AG04449 (cell line): ENCODE results near the gene ACTN3.

Experiments
- CTCF ChIA-PET: fragments of 350-600 bp; formaldehyde crosslinking; extraction: SDS; loops from one replicate; lab custom pipeline; 2021; ENCODE audit warnings: antibody characterized with exemption; lab: Yijun Ruan, JAX
- POLR2A ChIA-PET: fragments of 400-600, 350-600 bp; formaldehyde crosslinking; extraction: SDS; loops from one replicate; lab custom pipeline; 2020; ENCODE audit warnings: antibody characterized with exemption, inconsistent platforms; lab: Yijun Ruan, JAX
- DNase-seq: peaks from one replicate; pipeline ENCODE4 v3.0.0-alpha.2; 2010; ENCODE audit warnings: low read depth, low spot score
- H3K4me3 ChIP-seq: 2 replicates; pipeline ENCODE4 v1.5.1; 2011; ENCODE audit warnings: low read depth, mild to moderate bottlenecking, control low read depth, low read length
- CTCF ChIP-seq: IDR thresholded peaks from one replicate; pipeline ENCODE4 v1.5.1; 2011; ENCODE audit warnings: mild to moderate bottlenecking, moderate library complexity, low read length, control low read depth, inconsistent platforms; ENCODE audit not compliant: insufficient read depth; ENCODE audit errors: missing control alignments

Gene ACTN3

GRCh38 chr11:66555416-66555815 is 8.7 kb downstream of the ACTN3 start:
- H3K4me3 ChIP-seq: no peak overlapping the region
- no peak for TF ChIP-seq CTCF
- no peak for DNase-seq
- CTCF ChIA-PET: interaction anchor here (1.2 kb wide), 1 partner anchor 14 kb away, joined by 3 read pairs; no protein-coding TSS in a partner anchor
- POLR2A ChIA-PET: no interaction called here

- POLR2A ChIA-PET: no interaction called here
Measured at GRCh38 chr11:66556086-66556485, 9.4 kb downstream of the ACTN3 start.

GRCh38 chr11:66557733-66558326 is 11.1 kb downstream of the ACTN3 start:
- TF ChIP-seq CTCF: no peak
- POLR2A ChIA-PET: no interaction called here
- DNase-seq: no peak
- no peak overlapping the region for H3K4me3 ChIP-seq
- CTCF ChIA-PET: no interaction called here

More at GRCh38 chr11:66556086-66556485, 9.4 kb downstream of the ACTN3 start:
- no peak for DNase-seq
- no peak overlapping the region for H3K4me3 ChIP-seq
- CTCF ChIA-PET: no interaction called here
- TF ChIP-seq CTCF: no peak

DNA sequence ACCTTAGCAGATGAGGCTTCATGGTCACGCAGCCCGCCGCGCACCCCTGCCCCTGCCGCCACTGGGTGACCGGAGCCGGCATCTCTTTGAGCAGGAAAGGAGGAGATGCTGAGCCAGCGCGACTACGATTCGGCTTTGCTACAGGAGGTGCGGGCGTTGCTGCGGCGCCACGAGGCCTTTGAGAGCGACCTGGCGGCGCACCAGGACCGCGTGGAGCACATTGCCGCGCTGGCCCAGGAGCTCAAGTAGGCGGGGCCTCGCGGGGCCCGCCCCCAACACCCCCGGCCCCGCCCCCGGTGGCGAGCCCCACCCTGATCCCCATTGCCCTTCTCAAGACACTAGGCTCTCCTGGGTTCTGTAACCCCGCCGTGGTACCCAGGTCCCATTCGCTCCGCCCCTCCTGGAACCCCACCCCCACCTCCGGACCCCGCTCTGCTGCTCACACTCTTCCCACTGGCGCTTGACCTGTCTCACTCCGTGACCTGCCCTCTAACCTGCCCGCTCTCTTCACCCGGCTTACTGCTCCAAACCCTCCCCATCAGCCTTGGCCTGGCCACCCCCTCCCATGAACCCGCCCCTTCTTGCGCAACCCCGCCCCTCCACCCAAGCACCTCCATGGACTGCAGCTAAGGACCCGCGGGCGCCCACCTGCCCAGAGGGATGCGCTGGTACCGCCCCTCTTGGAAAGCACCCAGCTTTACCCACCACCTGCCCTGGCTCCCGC is 12.6 kb downstream of the ACTN3 start:
- no peak overlapping the region; the same call in 1 of the 2 replicates for H3K4me3 ChIP-seq
- no peak for DNase-seq
- TF ChIP-seq CTCF: no peak
- POLR2A ChIA-PET: no interaction called here
- CTCF ChIA-PET: interaction anchor here (3.3 kb wide), 1 partner anchor 20 kb away, joined by 11 read pairs; no protein-coding TSS in a partner anchor

DNA sequence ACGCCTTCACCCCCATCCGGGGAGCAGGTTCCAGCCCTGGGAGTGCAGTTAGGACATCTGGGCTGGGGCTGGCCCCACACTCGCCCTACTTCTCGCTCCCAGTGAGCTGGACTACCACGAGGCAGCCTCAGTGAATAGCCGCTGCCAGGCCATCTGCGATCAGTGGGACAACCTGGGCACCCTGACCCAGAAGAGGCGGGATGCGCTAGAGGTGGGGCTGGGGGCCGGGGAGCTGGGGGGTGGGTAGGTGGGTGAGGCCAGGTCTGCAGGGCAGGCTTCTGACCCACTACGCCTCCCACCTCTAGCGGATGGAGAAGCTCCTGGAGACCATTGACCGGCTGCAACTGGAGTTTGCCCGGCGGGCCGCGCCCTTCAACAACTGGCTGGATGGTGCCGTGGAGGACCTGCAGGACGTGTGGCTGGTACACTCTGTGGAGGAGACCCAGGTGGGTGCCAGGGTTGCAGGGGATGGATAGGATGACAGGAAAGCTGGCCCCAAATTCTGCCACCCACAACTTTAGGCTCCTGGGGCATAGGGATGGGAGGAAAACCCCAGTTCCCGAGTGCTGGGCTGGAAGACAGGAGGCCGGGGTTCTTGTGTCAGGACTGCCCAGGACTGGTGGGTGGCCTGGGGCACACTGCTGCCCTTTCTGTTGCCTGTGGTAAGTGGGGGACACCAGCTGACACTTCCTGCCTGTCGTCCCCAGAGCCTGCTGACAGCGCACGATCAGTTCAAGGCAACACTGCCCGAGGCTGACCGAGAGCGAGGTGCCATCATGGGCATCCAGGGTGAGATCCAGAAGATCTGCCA is 13.4 kb downstream of the ACTN3 start:
- ChIA-PET CTCF (interaction anchor here (1.2 to 3.3 kb wide), 3 partner anchors 18 to 81 kb away, joined by 3 to 11 read pairs (median 4); no protein-coding TSS in a partner anchor), POLR2A (no interaction called here)
- H3K4me3 ChIP-seq: no peak overlapping the region
- TF ChIP-seq CTCF: no peak
- no peak for DNase-seq
